Large intestine (tissue), 3 donors: ENCODE results near the gene MINDY3. TPM values are rescaled to one million over a fixed set of nuclear protein-coding genes. Genes with fewer than 3 reads are reported as not detected.
"Not testable (repeated sequence)": the region's sequence is repeated elsewhere in the genome, so short reads cannot be mapped to it uniquely, and the experiment has no call there.

Experiments
- DNase-seq, 2 donors: peaks; one replicate each; pipeline versions ENCODE4 v3.0.0 to v3.0.0-alpha.2; 2013
- H3K27ac ChIP-seq: one replicate; pipeline ENCODE4 v1.5.1; 2013; ENCODE audit warnings: low read length
- H3K27me3 ChIP-seq: 2 replicates; pipeline ENCODE4 v1.6.1; 2013; ENCODE audit warnings: low read length; ENCODE audit not compliant: control insufficient read depth, insufficient read depth
- H3K36me3 ChIP-seq: 2 replicates; pipeline ENCODE4 v1.6.1; 2013; ENCODE audit warnings: low read length; ENCODE audit not compliant: control insufficient read depth, insufficient read depth
- H3K4me1 ChIP-seq: one replicate; pipeline ENCODE4 v1.6.1; 2013; ENCODE audit warnings: low read length; ENCODE audit not compliant: control insufficient read depth, insufficient read depth
- H3K4me3 ChIP-seq: one replicate; pipeline ENCODE4 v1.5.1; 2013; ENCODE audit warnings: low read length
- H3K9me3 ChIP-seq: one replicate; pipeline ENCODE4 v1.6.1; 2013; ENCODE audit warnings: mild to moderate bottlenecking, low read depth, low read length, moderate library complexity; ENCODE audit not compliant: control insufficient read depth
- WGBS: methylation state at CpG from one replicate; pipeline ENCODE4 v1.1.5; 2013; ENCODE audit warnings: low lambda C conversion rate; ENCODE audit not compliant: insufficient coverage; 5-methylcytosine and 5-hydroxymethylcytosine counted together
- polyA plus RNA-seq: library from polyadenylated mRNA; unstranded; fragments of 120-200 nt; gene quantifications from one replicate; pipeline ENCODE4 v1.2.1, GENCODE V29; 2013

The MINDY3 gene
- polyA plus RNA-seq, 1 donor = 28.3 TPM

- H3K4me3 ChIP-seq = no peak overlapping the region
- no peaks in the 10 kb centered on the region for H3K9me3 ChIP-seq
- H3K4me1 ChIP-seq = no peaks in the 10 kb centered on the region
- no peaks in the 10 kb centered on the region for H3K27me3 ChIP-seq
- H3K36me3 ChIP-seq = peaks cover 34% of the 10 kb centered on the region
- 43% methylated on average over 1 of the region's 5 CpGs for WGBS
- DNase-seq = peak in 1 of 2 donors; percentile 39
- H3K27ac ChIP-seq = no peak overlapping the region
Measured at GRCh38 chr10:15783941-15784636, 76.2 kb downstream of the MINDY3 start.

- Histone ChIP-seq H3K27me3 (no peaks in the 10 kb centered on the region), H3K27ac (no peak overlapping the region)
- WGBS = no CpG with 5 or more reads among the region's 4 CpGs
Measured at GRCh38 chr10:15782851-15783250, 77.5 kb downstream of the MINDY3 start.

GRCh38 chr10:15781381-15781960 lies 78.8 kb downstream of the MINDY3 start:
- Histone ChIP-seq H3K27ac (no peak overlapping the region), H3K36me3 (peaks cover 28% of the 10 kb centered on the region), H3K27me3 (no peaks in the 10 kb centered on the region), H3K4me1 (no peaks in the 10 kb centered on the region), H3K4me3 (no peak overlapping the region), H3K9me3 (no peaks in the 10 kb centered on the region)
- WGBS = 100% methylated on average over 1 of the region's 7 CpGs
- DNase-seq = no peak

More at GRCh38 chr10:15782851-15783250, 77.5 kb downstream of the MINDY3 start:
- DNase-seq = no peak
- Histone ChIP-seq H3K4me1 (no peaks in the 10 kb centered on the region), H3K4me3 (no peak overlapping the region), H3K9me3 (no peaks in the 10 kb centered on the region), H3K36me3 (peaks cover 35% of the 10 kb centered on the region)

GRCh38 chr10:15780353-15781135 lies 79.8 kb downstream of the MINDY3 start:
- H3K27ac ChIP-seq = no peak overlapping the region
- no peaks in the 10 kb centered on the region for H3K27me3 ChIP-seq
- H3K4me1 ChIP-seq = no peaks in the 10 kb centered on the region
- DNase-seq = no peak
- peaks cover 22% of the 10 kb centered on the region for H3K36me3 ChIP-seq
- 100% methylated on average over 3 of the region's 6 CpGs for WGBS
- no peaks in the 10 kb centered on the region for H3K9me3 ChIP-seq
- H3K4me3 ChIP-seq = no peak overlapping the region

- Histone ChIP-seq H3K36me3 (peaks cover 7% of the 10 kb centered on the region), H3K4me1 (no peaks in the 10 kb centered on the region), H3K27ac (no peak overlapping the region), H3K27me3 (no peaks in the 10 kb centered on the region), H3K9me3 (no peaks in the 10 kb centered on the region), H3K4me3 (no peak overlapping the region)
- 100% methylated on average over 1 of the region's 1 CpG for WGBS
- no peak for DNase-seq
Measured at GRCh38 chr10:15775513-15775912, 84.8 kb downstream of the MINDY3 start.

- WGBS = no CpG with 5 or more reads among the region's 4 CpGs
- H3K36me3 ChIP-seq, H3K9me3 ChIP-seq, H3K27me3 ChIP-seq, H3K4me1 ChIP-seq, DNase-seq, H3K27ac ChIP-seq, H3K4me3 ChIP-seq: not testable (repeated sequence)
Measured at GRCh38 chr10:15774534-15774933, 85.8 kb downstream of the MINDY3 start.

GRCh38 chr10:15764892-15765454 lies 95.3 kb downstream of the MINDY3 start:
- no peak for DNase-seq
- Histone ChIP-seq H3K27me3 (no peaks in the 10 kb centered on the region), H3K27ac (no peak overlapping the region), H3K36me3 (no peaks in the 10 kb centered on the region), H3K4me1 (no peaks in the 10 kb centered on the region), H3K9me3 (no peaks in the 10 kb centered on the region), H3K4me3 (no peak overlapping the region)
- whole genome bisulfite sequencing = no CpG with 5 or more reads among the region's 2 CpGs

- Histone ChIP-seq H3K4me1 (no peaks in the 10 kb centered on the region), H3K27ac (no peak overlapping the region), H3K27me3 (no peaks in the 10 kb centered on the region), H3K9me3 (no peaks in the 10 kb centered on the region), H3K4me3 (no peak overlapping the region), H3K36me3 (no peaks in the 10 kb centered on the region)
- DNase-seq = no peak
- no CpG with 5 or more reads among the region's 8 CpGs for WGBS
Measured at GRCh38 chr10:15763006-15763405, 97.3 kb downstream of the MINDY3 start.

GRCh38 chr10:15762239-15762638 lies 98.1 kb downstream of the MINDY3 start:
- H3K27ac ChIP-seq, H3K36me3 ChIP-seq, H3K4me1 ChIP-seq, H3K9me3 ChIP-seq, H3K4me3 ChIP-seq, DNase-seq, H3K27me3 ChIP-seq: not testable (repeated sequence)
- 100% methylated on average over 1 of the region's 6 CpGs for WGBS

- not testable (repeated sequence) for H3K9me3 ChIP-seq, DNase-seq, H3K4me1 ChIP-seq, H3K36me3 ChIP-seq, H3K4me3 ChIP-seq, H3K27me3 ChIP-seq, H3K27ac ChIP-seq
- WGBS = no CpG with 5 or more reads among the region's 4 CpGs
Measured at GRCh38 chr10:15761224-15761623, 99.1 kb downstream of the MINDY3 start.
